Thyroid gland (tissue), 4 donors: ENCODE measurements around the gene MCOLN3. TPM values are rescaled to one million over a fixed set of nuclear protein-coding genes. Genes with fewer than 3 reads are reported as not detected.

Source experiments
- DNase-seq, 2 donors: peaks; one replicate each; pipeline ENCODE4 v3.0.0-alpha.2; 2019
- H3K27ac ChIP-seq, 3 donors: fragments of 200-600 bp; sonication (generic); 1 replicate in 2 of 3; 2 replicates in 1 of 3; pipeline ENCODE4 v1.5.1; 2016 to 2019; ENCODE audit warnings: mild to moderate bottlenecking in 1 of 3, moderate library complexity in 1 of 3
- H3K27me3 ChIP-seq: fragments of 200-600 bp; sonication (generic); one replicate; pipeline ENCODE4 v1.5.1; 2019
- H3K36me3 ChIP-seq, 2 donors: fragments of 200-600 bp; sonication (generic); one replicate each; pipeline ENCODE4 v1.5.1; 2016 to 2019
- H3K4me1 ChIP-seq, 2 donors: fragments of 200-600 bp; sonication (generic); one replicate each; pipeline ENCODE4 v1.5.1; 2017 to 2019
- H3K4me3 ChIP-seq, 3 donors: fragments of 200-600 bp; sonication (generic); replicated peaks in 1 of 3; 1 replicate in 2 of 3; 2 replicates in 1 of 3; pipeline ENCODE4 v1.5.1; 2016; ENCODE audit warnings: mild to moderate bottlenecking in 1 of 3
- H3K9me3 ChIP-seq: fragments of 200-600 bp; sonication (generic); one replicate; pipeline ENCODE4 v1.5.1; 2017
- CTCF ChIP-seq, 6 experiments: fragments of 200-600 bp in 3 of 6; fragments of 450-650 bp in 3 of 6; sonication (generic) in 3 of 6; IDR thresholded peaks; one replicate each; pipeline ENCODE4 v1.5.1; 2016 to 2019; ENCODE audit warnings: antibody characterized with exemption in 6 of 6, mild to moderate bottlenecking in 2 of 6, inconsistent platforms in 1 of 6, moderate library complexity in 1 of 6
- POLR2A ChIP-seq, 2 donors: fragments of 450-650 bp; IDR thresholded peaks; one replicate each; pipeline ENCODE4 v1.6.1; 2017; ENCODE audit warnings: antibody characterized with exemption in 2 of 2, mild to moderate bottlenecking in 2 of 2, moderate library complexity in 1 of 2
- WGBS, 2 donors: methylation state at CpG; one replicate each; pipeline ENCODE4 v1.1.5; 2017; 5-methylcytosine and 5-hydroxymethylcytosine counted together
- intact Hi-C: fragments of 100-400 bp; cut with DNase I; formaldehyde crosslinking; loops from one replicate; pipeline ENCODE4 v1.15.1; 2023
- total RNA-seq, 4 donors: library from RNA; depleted of rRNA; stranded (reverse); fragments of >200 nt; gene quantifications; one replicate each; pipeline ENCODE4 v1.2.3, GENCODE V29; 2016

MCOLN3 gene
- total RNA-seq, 4 donors from 2014 or later, result 1.8 to 8.3 (median 3.4) TPM

- H3K36me3 ChIP-seq, result no peaks in the 10 kb centered on the region
- no peaks in the 10 kb centered on the region for H3K27me3 ChIP-seq
- 96 to 100% methylated on average over 3 of the region's 3 CpGs for WGBS, 2 donors
- no peak overlapping the region for H3K27ac ChIP-seq
- TF ChIP-seq CTCF (IDR thresholded peaks at IDR 0.05), result no peak
- TF ChIP-seq POLR2A (IDR thresholded peaks at IDR 0.05), result no peak
- H3K9me3 ChIP-seq, result no peaks in the 10 kb centered on the region
- H3K4me1 ChIP-seq, result no peaks in the 10 kb centered on the region
- H3K4me3 ChIP-seq, result no peak overlapping the region
- intact Hi-C loops, result no loop called here
- DNase-seq, result no peak
These were observed 22.7 kb upstream of the MCOLN3 start for GRCh38 chr1:85070972-85071492.

GRCh38 chr1:85068846-85069245, 20.5 kb upstream of the MCOLN3 start:
- Histone ChIP-seq H3K9me3 (no peaks in the 10 kb centered on the region), H3K4me1 (no peaks in the 10 kb centered on the region), H3K27ac (no peak overlapping the region), H3K36me3 (no peaks in the 10 kb centered on the region), H3K27me3 (no peaks in the 10 kb centered on the region), H3K4me3 (no peak overlapping the region)
- WGBS, 2 donors, result 88 to 92% methylated on average over 2 of the region's 2 CpGs
- intact Hi-C loops, result no loop called here
- no peak for DNase-seq
- TF ChIP-seq CTCF (IDR thresholded peaks at IDR 0.05) (no peak), POLR2A (IDR thresholded peaks at IDR 0.05) (no peak)

GRCh38 chr1:85065550-85065949, 17.2 kb upstream of the MCOLN3 start:
- WGBS, 2 donors, result 90 to 92% methylated on average over 1 of the region's 1 CpG
- H3K4me3 ChIP-seq, result no peak overlapping the region
- no peaks in the 10 kb centered on the region for H3K36me3 ChIP-seq
- no peak for DNase-seq
- H3K9me3 ChIP-seq, result no peaks in the 10 kb centered on the region
- intact Hi-C loops, result no loop called here
- no peaks in the 10 kb centered on the region for H3K27me3 ChIP-seq
- no peak overlapping the region for H3K27ac ChIP-seq
- peaks cover 0 to 6% of the 10 kb centered on the region in 2 donors for H3K4me1 ChIP-seq
- TF ChIP-seq POLR2A (IDR thresholded peaks at IDR 0.05) (no peak), CTCF (IDR thresholded peaks at IDR 0.05) (no peak)

GRCh38 chr1:85062425-85063026, 14.2 kb upstream of the MCOLN3 start:
- no peak for DNase-seq
- H3K27ac ChIP-seq, result peak overlapping the region; percentile 7 to 69 (median 51)
- H3K4me1 ChIP-seq, result peaks cover 0 to 6% of the 10 kb centered on the region in 2 donors
- TF ChIP-seq POLR2A (IDR thresholded peaks at IDR 0.05), result no peak
- TF ChIP-seq CTCF (IDR thresholded peaks at IDR 0.05), result no peak
- intact Hi-C loops, result no loop called here
- peak overlapping the region in 1 of 3 donors; percentile 30 for H3K4me3 ChIP-seq
- WGBS, 2 donors, result 31 to 32% methylated on average over 7 of the region's 7 CpGs
- no peaks in the 10 kb centered on the region for H3K27me3 ChIP-seq
- no peaks in the 10 kb centered on the region for H3K9me3 ChIP-seq
- H3K36me3 ChIP-seq, result no peaks in the 10 kb centered on the region

- Histone ChIP-seq H3K4me3 (peak overlapping the region; percentile 30 to 33 (median 31)), H3K9me3 (no peaks in the 10 kb centered on the region), H3K27me3 (no peaks in the 10 kb centered on the region), H3K36me3 (no peaks in the 10 kb centered on the region), H3K4me1 (peaks cover 0 to 6% of the 10 kb centered on the region in 2 donors), H3K27ac (peak overlapping the region; percentile 7 to 69 (median 51))
- intact Hi-C loops, result no loop called here
- DNase-seq, result peak; percentile 92
- 9 to 13% methylated on average over 21 to 25 of the region's 25 CpGs for WGBS, 2 donors
- TF ChIP-seq CTCF (IDR thresholded peaks at IDR 0.05) (no peak), POLR2A (IDR thresholded peaks at IDR 0.05) (peak in 1 of 2 donors; percentile 52)
These were observed 13.6 kb upstream of the MCOLN3 start for GRCh38 chr1:85061711-85062424.
